GM18526 (cell line): ENCODE results near the gene TLR1.

Source experiments
- POLR2A ChIP-seq: IDR thresholded peaks from 3 replicates; pipeline ENCODE4 v1.6.1; 2011; ENCODE audit not compliant: insufficient read length; ENCODE audit errors: extremely low read depth

The TLR1 gene

DNA sequence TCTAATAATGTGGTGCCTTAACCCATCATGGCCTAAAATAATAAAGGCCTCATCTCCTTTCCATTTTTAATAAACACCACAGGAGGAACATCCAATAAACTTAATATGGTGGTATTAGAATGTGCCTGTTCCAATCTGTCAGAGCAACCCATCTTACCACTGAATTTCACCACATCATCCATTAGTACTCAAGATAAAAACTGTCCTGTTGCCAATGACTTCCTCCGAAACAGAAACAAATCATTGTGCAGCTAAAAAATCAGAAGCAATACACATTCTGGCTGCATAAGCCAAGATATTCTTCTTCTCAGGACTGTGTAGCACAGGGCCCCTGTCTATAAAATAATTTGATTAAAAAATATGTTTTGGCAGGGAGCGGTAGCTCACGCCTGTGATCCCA lies 40.3 kb downstream of the TLR1 start:
- no peak for TF ChIP-seq POLR2A

DNA sequence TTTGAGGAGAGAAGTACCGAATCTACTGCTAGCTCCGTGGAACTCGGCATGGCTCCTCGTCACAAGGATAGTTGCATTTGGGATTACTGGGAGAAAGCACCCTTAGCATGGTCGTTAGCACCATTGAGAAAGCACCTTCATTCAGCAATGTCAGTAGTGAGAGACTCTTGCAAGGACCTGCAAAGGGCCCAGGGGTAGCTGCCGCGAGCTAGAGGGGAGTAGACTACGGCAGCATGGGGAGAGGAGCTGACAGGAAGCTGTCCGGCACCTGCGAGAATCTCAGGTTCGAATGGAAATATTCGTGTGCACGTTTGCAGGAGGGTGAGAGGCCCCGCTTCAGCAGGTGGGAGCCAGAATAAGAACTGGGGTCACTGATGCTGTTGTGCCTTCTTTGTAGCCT lies 42.0 kb downstream of the TLR1 start:
- TF ChIP-seq POLR2A = peak; percentile 30

DNA sequence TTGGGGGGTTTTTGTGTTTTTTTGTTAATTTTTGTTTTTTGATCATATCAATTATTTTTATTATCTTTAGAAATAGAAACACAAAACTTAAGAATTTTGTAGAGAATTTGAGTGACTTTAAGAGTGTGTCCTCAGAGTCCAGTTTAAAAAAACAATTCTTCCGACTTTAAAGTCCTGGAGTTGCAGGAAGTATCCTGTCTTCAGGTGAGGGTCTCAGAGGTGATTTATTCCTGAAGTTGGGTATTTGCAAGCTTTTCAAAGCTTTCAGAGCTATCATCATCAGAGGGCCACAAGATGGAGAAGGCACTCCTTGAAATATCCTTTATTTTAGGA lies 44.8 kb downstream of the TLR1 start:
- no peak for TF ChIP-seq POLR2A

DNA sequence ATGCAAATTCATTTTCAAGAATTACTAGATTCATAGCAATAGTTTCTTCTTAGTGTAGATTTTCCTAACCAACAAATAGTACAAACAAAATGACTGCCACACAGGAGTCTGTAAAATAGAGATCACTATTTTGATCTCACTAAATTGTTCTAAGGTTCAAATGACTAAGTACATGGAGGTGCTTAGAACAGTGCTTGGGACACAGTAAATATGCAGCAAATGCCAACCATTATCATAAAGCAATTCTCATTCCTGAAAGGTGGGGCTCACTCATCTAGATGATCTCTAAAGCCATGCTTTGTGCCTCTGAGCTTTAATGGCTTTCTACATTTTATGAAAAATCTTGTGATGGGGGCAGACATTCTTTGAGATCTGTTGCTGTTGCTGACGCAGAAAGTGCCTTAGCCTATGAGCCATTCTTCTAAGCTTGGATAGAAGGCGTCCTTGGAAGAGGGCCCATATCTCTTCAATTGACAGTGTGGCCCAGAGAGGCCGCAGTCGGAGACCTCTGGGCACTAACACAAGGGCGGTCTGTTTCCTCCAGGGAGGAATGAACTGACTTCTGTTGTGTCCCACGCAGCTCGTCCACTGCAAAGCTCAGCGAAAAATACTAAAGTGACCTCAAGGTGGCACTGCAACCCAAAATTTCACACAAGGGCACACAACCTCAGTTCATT lies 45.3 kb downstream of the TLR1 start:
- TF ChIP-seq POLR2A = no peak

DNA sequence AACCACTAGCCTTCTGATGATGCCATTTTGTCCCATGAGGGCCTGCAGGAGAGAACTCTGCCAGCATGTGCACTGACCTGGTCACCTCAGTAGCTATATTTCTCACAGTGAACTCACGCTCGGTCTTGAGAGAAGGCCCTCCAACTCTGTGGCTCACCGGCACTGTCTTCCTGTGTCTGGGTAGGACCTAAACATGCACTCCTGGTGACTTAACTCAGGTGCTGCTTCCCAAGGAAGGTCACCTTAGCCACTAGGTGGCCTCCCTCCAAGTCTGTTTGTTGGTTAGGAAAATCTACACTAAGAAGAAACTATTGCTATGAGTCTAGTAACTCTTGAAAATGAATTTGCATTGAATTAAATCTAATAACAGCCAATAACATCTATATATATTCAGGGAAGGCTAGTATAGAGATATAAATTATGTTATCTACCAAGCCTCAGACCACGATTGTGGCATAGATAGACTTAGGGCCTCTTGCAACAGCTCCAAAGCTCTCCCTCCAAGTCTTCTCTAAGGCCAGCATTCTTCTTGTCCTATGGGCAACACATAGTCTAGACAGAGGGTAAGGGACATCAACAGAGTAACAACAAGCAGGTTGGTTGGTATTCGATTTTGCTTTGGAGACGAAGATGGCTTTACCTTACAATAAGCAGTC lies 46.5 kb downstream of the TLR1 start:
- TF ChIP-seq POLR2A = no peak

DNA sequence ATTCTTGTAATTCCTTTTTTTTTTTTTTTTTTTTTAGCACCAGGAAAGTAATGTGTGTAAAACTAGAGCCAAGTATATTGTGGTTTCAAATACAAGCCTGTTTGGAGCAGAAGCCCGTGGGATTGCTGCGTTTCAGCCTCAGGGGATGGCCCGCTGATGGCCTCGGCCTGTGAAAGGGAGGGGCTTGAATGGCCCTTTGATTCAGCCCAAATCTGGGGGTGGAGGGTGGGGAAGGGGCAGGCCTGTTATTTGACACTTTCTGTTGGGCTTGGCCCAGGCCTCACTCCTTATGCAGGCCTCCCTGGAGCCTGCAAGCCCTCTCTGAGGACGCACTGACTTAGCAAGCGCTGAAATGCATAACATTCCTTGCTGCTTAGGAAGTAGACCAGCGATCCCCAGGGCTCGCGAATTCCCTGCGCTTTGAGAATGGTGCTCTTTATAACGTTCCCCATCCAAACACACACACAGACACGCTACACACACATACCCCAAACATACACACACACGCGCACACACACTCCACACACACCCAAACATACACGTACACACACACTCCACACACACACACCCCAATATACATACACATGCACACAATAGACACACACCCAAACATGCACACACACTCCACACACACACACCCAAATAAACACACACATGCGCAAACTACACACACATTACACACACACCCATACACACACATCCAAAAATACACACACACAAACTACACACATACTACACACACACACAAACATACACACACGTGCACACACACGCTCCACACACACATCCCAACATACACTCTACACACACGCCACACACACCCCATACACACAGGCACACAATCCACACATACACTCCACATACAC lies 51.4 kb downstream of the TLR1 start:
- no peak for TF ChIP-seq POLR2A

DNA sequence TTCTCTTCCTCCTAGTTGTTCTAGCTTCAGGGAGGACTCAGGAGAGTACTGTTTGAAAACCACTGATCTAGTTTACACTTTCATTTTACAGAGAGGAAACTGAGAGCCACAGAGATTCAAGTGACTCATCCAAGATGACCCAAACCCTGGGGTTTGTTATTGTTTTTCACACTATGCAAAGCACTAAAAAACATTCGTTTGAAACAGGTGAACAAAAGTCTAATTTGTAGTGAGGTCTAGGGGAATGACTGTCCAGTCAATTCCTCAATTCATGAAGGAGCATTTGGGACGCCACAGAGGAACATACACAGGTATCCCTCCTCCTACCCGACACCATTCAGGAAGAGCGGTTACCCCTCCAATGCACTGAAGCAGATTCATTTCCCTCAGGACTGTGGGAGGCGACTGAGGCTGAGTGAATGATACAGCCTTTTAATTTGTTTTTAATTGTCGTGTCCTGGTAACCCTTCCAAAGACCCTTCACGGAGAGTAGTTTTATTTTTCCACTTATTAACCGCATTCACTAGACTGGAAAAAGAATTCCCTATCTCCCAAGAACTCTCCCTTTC lies 52.1 kb downstream of the TLR1 start:
- no peak for TF ChIP-seq POLR2A

DNA sequence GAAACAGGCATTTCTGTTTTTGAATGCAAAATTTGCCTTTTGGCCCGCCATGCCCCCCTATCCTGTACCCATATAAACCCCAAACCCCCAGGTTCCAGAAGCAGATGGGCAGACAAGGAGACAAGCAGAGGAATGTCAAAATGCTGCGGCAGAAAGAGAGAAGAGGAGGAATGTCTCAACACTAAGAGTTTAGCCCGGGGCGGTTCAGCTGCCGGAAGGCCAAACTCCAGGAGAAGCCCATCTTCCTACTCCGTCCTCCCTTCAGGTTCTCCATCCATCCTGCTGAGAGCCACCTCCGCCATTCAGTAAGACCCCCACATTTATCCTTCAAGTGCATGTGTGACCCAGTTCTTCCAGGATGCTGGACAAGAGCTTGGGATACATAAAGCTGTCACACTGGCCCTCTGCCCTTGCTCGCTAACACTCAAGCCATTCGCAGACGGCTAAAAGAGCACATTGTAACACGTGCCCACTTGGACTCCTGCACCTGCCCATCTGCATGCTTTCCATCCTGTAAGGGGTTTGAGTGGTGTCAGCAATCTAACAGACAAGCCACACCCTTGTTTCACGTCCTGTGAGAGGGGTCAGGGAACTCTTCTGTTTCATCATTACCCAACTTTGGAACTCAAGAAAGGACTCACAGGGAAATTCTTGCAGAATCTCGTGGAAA lies 53.1 kb downstream of the TLR1 start:
- TF ChIP-seq POLR2A = no peak

DNA sequence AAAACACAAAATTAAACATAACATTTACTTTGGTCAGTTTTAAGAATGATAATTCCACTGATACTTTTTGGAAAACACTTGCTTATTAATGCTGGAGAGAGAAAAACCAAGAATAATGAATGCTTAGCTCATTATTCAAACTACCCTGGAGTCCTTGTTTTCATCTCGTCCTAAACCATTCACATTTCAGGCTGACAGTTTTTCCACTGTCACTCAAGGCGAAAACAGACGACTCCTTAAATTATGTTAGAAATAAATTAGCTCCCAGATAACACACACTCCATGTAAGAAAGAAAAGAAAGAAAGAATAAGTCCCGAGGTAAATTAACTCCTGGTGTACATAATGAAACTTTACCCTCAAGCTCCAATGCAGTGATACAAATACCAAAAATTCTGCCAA lies 55.3 kb downstream of the TLR1 start:
- no peak for TF ChIP-seq POLR2A

DNA sequence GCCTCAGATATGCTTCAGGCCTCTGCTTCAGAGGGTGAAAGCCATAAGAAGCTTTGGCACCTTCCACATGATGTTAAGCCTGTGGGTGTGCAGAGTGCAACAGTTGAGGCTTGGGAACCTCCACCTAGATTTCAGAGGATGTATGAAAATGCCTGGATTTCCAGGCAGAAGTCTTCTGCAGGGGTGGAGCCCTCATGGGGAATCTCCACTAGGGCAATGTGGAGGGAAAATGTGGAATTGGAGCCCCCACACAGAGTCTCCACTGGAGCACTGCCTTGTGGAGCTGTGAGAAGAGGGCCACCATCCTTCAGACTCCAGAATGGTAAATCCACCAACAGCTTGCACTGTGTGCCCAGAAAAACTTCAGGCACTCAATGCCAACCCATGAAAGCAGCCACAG lies 57.0 kb downstream of the TLR1 start:
- TF ChIP-seq POLR2A = no peak
